CD4-positive, alpha-beta T cell treated with Interleukin-17A for 4 hours (primary cell): Measurements from ENCODE around the gene MIPEP.

Experiments used
- DNase-seq: peaks from one replicate; pipeline ENCODE4 v3.0.0-alpha.2; 2020; ENCODE audit warnings: mixed read lengths

The MIPEP gene

DNA sequence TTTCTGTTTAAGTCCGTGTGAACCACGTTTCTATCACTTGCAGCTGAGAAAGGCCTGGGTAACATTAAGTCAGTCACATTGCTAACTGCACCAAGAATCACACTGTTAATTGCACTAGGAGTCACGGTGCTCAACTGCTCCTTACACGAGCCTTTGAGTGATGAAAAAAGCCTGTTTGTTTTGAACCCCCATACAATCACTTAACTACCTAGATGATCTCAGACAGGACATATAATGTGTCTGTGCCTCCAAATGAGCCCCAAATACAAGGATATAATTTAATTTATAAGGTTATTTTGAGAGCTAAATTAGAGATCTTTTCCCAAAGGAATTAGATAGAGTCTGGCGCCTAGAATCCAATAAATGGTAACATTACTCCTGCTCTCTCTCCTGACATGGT is 84.1 kb downstream of the MIPEP start:
- DNase-seq: no peak

GRCh38 chr13:23804166-23804565 is 85.0 kb downstream of the MIPEP start:
- no peak for DNase-seq

- DNase-seq: no peak
These were observed 88.1 kb downstream of the MIPEP start for GRCh38 chr13:23801141-23801540.

DNA sequence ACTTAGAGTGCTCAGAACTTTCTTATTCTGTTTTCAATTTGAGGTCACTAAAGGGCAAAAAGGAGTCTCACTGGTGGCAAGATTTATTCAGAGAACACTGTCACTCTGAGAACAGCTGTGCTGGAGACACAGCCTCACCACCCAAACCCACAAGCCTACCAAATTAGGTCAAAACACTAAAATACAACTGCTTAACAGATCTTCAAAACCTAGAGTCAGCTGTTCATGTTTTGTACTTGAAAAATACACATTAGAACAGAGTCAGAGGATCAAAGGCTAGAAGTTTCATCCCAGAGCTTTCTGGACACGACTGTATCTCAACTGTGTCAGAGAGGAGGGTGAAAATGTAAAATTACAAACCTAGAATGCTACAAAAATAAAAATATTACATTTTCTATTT is 89.3 kb downstream of the MIPEP start:
- DNase-seq: peak; percentile 4

GRCh38 chr13:23797276-23797903 is 91.8 kb downstream of the MIPEP start:
- no peak for DNase-seq

DNA sequence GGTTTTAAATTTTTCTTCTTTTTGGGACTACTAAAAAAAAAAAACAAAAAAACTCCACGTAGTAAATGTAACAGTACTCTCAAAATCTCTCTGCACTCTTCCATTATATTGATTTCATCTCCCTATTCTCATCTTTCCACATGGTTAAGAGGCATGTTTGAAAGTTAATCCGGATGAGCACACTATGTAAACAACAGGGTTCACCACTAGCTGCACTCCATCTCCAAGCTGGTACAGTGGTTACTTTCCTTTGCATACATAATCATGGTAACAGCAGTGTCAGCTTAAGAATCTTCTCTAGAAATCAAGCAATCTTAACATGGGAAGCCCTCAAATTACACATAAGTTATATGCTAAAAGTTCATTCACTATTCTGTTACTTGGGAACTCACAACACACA is 92.6 kb downstream of the MIPEP start:
- no peak for DNase-seq

GRCh38 chr13:23794267-23795161 is 94.7 kb downstream of the MIPEP start:
- no peak for DNase-seq

GRCh38 chr13:23793711-23794110 is 95.5 kb downstream of the MIPEP start:
- no peak for DNase-seq

- DNase-seq: no peak
These were observed 96.5 kb downstream of the MIPEP start for GRCh38 chr13:23792680-23793079.

DNA sequence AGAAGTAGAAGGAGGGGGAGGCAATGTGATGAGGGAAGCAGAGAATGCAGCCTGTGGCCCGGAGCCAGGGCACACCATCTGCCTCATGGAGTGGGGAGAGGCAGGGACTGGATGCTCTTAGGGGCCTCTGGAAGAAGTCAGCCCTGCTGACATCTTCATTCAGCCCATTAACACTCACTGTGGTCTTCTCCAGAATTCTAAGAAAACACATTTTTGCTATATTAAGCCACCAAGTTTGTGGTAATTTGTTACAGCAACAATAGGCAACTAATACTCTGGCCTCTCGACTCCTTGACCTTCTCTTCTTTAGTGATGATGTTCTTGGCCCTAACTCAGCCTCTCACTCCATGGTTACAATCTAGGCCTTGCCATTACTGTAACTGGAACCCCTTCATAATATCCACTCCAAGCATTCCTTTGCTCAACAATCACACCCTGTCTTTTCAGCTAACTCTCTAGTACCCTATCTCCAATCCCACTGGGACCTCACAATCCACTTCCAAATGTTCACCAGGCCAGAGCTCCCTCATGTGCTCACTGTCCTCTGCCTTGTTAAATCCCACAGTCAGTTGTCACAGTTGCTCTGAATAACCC is 98.5 kb downstream of the MIPEP start:
- DNase-seq: no peak

GRCh38 chr13:23789576-23790346 is 99.4 kb downstream of the MIPEP start:
- DNase-seq: no peak

DNA sequence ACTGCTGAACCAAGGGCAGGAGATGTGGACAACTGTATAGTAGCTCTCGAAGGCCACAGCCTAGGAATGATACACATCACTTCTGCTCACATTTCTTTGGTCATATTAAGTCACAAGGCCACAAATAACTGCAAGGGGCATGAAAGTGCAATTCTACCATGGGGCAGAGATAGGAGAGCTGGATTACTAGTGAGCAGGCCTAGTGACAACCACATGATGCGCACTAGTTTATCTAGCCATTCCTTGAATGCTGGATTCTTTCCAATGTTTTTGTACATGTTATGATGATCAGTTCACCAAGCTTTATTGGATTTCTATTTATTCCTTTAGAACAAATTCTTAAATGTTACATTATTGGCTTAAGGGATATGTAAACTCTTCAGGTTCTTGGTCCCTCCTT is 100.7 kb downstream of the MIPEP start:
- DNase-seq: no peak

DNA sequence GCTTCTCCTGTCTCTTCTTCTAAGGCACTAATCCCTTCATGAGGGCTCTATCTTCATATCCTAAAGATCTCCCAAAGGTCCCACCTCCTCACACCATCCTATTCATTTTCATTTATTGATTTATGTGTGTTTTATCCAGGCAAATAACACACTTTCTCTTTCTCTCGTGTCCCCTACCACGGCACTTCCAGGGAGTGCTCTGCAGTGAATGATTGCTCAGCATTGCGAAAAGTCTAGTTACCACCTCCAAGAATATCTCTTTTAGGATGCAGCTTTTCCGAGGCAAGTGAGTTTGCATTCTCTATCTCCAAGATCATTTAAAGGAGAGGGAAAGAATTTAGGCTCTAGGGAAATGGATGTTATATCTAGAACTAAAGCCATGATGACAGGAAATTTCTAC is 101.7 kb downstream of the MIPEP start:
- DNase-seq: no peak

DNA sequence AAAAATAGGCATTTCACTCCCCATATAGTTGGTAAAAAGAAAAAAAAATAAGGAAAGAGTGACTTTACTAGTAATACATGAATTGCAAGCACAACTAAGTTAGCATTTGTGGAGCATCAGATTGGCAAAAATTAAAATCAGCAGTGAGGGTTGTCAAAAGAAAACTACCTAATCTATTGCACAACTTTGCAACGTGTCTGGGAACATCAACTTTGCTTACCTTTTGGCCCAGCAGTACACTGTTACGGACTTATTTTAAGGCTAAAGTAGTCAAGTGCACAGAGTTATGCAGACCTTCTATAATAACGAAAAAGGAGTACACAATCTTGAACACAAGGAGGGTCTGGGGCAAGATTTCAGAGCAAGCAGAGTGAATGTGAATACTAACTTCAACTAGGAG is 102.6 kb downstream of the MIPEP start:
- no peak for DNase-seq

DNA sequence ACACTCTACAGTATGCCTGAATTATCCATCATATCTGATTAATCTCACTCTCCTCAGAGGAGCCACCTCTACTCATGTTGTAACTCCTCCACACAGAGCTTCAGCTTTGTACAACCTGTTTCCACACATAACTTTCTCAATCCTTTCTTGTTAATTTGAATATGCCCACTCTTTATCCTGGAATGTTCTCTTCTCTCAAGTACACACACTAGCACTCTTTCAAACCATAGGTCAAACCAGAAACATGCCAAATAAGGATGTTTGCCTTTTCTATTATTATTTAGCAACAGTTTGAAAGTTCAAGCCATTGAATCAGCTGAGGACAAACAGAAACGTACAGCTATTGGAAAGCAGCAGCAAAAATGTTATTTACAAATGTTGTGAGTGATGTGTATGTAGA is 110.3 kb downstream of the MIPEP start:
- no peak for DNase-seq

GRCh38 chr13:23778002-23778652 is 111.1 kb downstream of the MIPEP start:
- peak; percentile 17 for DNase-seq

GRCh38 chr13:23777575-23777870 is 111.7 kb downstream of the MIPEP start:
- DNase-seq: no peak

- no peak for DNase-seq
These were observed 112.3 kb downstream of the MIPEP start for GRCh38 chr13:23776698-23777574.

- DNase-seq: no peak
These were observed 116.5 kb downstream of the MIPEP start for GRCh38 chr13:23772717-23773116.

DNA sequence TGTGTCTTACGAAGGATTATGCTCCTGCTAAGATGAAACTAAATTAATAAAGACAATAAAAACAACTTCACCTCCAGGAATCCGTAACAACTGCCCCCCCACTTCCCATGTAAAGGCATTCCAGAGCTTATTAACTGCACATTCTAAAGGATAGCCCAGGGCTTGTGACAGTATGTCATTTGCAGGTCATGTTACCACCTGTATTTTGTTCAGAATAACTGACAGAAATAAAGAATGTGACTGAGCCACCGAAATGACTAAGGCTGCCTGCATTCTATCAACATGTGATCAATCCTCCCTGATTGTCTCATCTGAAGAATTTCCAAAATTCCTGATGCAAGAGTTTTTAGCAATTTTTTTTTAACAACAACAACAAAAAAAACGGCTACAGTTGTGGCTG is 117.2 kb downstream of the MIPEP start:
- no peak for DNase-seq

DNA sequence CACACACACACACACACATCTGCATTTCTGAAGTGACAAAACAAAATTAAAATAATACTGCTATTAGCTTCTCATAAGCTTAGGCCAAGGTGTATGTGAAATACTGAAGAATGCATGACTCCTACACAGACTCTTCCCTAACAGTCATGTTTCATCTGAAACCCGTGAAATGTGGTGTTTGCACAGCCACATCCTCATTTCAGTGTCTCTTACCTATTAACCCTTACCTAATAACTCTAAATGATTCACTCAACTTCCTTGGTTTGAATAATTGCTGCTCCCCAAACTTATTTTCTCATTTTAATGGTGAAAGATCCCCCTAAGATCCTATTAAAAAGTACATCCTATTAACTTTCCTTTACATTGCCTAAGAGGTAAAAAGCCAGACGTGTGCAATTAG is 117.6 kb downstream of the MIPEP start:
- no peak for DNase-seq

GRCh38 chr13:23770973-23771372 is 118.2 kb downstream of the MIPEP start:
- no peak for DNase-seq
